HepG2 (cell line): Measurements from ENCODE around the gene RAB43. TPM values are rescaled to one million over a fixed set of nuclear protein-coding genes. Genes with fewer than 3 reads are reported as not detected.
A peak's percentile ranks its signal among the peaks of the same experiment; 100 is the strongest.

Experiments used
- AKAP8 ChIP-seq: sonication (generic); formaldehyde crosslinking; IDR thresholded peaks from 2 replicates; pipeline ENCODE4 v1.5.1; 2020; ENCODE audit warnings: mild to moderate bottlenecking, missing genetic modification reagents
- CBFB ChIP-seq: sonication (generic); formaldehyde crosslinking; IDR thresholded peaks from 2 replicates; pipeline ENCODE4 v1.4.0; 2020; ENCODE audit warnings: missing genetic modification reagents
- CBX5 ChIP-seq: sonication (generic); formaldehyde crosslinking; IDR thresholded peaks from 2 replicates; pipeline ENCODE4 v1.4.0; 2020; ENCODE audit warnings: missing genetic modification reagents, borderline replicate concordance
- FOXO1 ChIP-seq: sonication (generic); formaldehyde crosslinking; IDR thresholded peaks from 2 replicates; pipeline ENCODE4 v1.4.0; 2020; ENCODE audit warnings: missing genetic modification reagents
- HOXA3 ChIP-seq: sonication (generic); formaldehyde crosslinking; IDR thresholded peaks from 2 replicates; pipeline ENCODE4 v1.5.0; 2020; ENCODE audit warnings: missing genetic modification reagents
- JUN ChIP-seq: sonication (generic); formaldehyde crosslinking; IDR thresholded peaks from 2 replicates; pipeline ENCODE4 v1.4.0; 2020; ENCODE audit warnings: mild to moderate bottlenecking, missing genetic modification reagents
- MYNN ChIP-seq: sonication (generic); formaldehyde crosslinking; IDR thresholded peaks from 2 replicates; pipeline ENCODE4 v1.4.0; 2020; ENCODE audit warnings: mild to moderate bottlenecking, low read depth, missing genetic modification reagents
- SIN3B ChIP-seq: fragments of 150-350 bp; IDR thresholded peaks from 2 replicates; pipeline ENCODE4 v1.6.1; 2014; ENCODE audit warnings: low read length
- SRSF1 ChIP-seq: fragments of 200-400 bp; formaldehyde crosslinking; optimal IDR thresholded peaks from 2 replicates; pipeline ENCODE3; 2017; ENCODE audit warnings: mild to moderate bottlenecking, low read depth, low read length, moderate library complexity
- SRSF4 ChIP-seq: fragments of 200-400 bp; formaldehyde crosslinking; IDR thresholded peaks from one replicate; pipeline ENCODE4 v1.6.1; 2018; ENCODE audit warnings: mild to moderate bottlenecking, low read depth, low read length, moderate library complexity; ENCODE audit not compliant: poor library complexity, severe bottlenecking
- TBX3 ChIP-seq: fragments of 450-650 bp; IDR thresholded peaks from 2 replicates; pipeline ENCODE4 v1.6.1; 2017; ENCODE audit warnings: antibody characterized with exemption, mild to moderate bottlenecking, inconsistent platforms, borderline replicate concordance
- TP53 ChIP-seq: sonication (generic); formaldehyde crosslinking; conservative IDR thresholded peaks from 2 replicates; pipeline ENCODE4 v1.4.0; 2020; ENCODE audit warnings: missing genetic modification reagents
- ZBTB1 ChIP-seq: sonication (generic); formaldehyde crosslinking; IDR thresholded peaks from 2 replicates; pipeline ENCODE4 v1.4.0; 2020; ENCODE audit warnings: missing genetic modification reagents, borderline replicate concordance
- ZFP37 ChIP-seq: sonication (generic); formaldehyde crosslinking; IDR thresholded peaks from 2 replicates; pipeline ENCODE4 v1.4.0; 2020; ENCODE audit warnings: missing genetic modification reagents, borderline replicate concordance
- ZNF136 ChIP-seq: sonication (generic); formaldehyde crosslinking; IDR thresholded peaks from 2 replicates; pipeline ENCODE4 v1.8.1; 2022; ENCODE audit warnings: low read depth, mild to moderate bottlenecking, moderate library complexity, missing genetic modification reagents
- ZNF766 ChIP-seq: sonication (generic); formaldehyde crosslinking; IDR thresholded peaks from 2 replicates; pipeline ENCODE4 v1.5.0; 2020; ENCODE audit warnings: missing genetic modification reagents, borderline replicate concordance
- ZNF839 ChIP-seq: sonication (generic); formaldehyde crosslinking; IDR thresholded peaks from 2 replicates; pipeline ENCODE4 v1.4.0; 2020; ENCODE audit warnings: missing genetic modification reagents, mild to moderate bottlenecking, borderline replicate concordance
- ZSCAN25 ChIP-seq: sonication (generic); formaldehyde crosslinking; IDR thresholded peaks from 2 replicates; pipeline ENCODE4 v1.8.0; 2022; ENCODE audit warnings: mild to moderate bottlenecking, missing genetic modification reagents
- polyA plus RNA-seq, 8 experiments: library from polyadenylated mRNA; depleted of rRNA in 3 of 8; stranded (reverse) in 7 of 8; unstranded in 1 of 8; fragments of >200 nt; fragmentation: Illumina TruSeq in 4 of 8; extraction: Trizol in 4 of 8; gene quantifications; 2 replicates each; pipeline versions ENCODE4 v1.2.1 to v1.2.3, GENCODE V29; 2011 to 2016; ENCODE audit warnings: low read depth in 4 of 8, missing spikeins in 1 of 8, mixed read lengths in 1 of 8; ENCODE audit not compliant: insufficient read depth in 1 of 8
- total RNA-seq, 5 experiments: library from RNA; depleted of rRNA; stranded (reverse); fragments of >200 nt; fragmentation: Illumina TruSeq; extraction: Trizol; gene quantifications; 2 replicates each; pipeline ENCODE4 v1.2.3, GENCODE V29; 2016; ENCODE audit warnings: low read depth in 1 of 5
- TF ChIP-seq, protein P1 (sequence below): sonication (generic); formaldehyde crosslinking; IDR thresholded peaks from 2 replicates; pipeline ENCODE4 v1.4.0; 2020; ENCODE audit warnings: missing genetic modification reagents
- TF ChIP-seq, protein P2 (sequence below): IDR thresholded peaks from 2 replicates; pipeline ENCODE4 v1.6.1; 2016; ENCODE audit warnings: missing compliant biosample characterization, missing genetic modification reagents, borderline replicate concordance
- TF ChIP-seq, protein P3 (sequence below): sonication (generic); formaldehyde crosslinking; IDR thresholded peaks from 2 replicates; pipeline ENCODE4 v1.5.0; 2020; ENCODE audit warnings: missing genetic modification reagents, mild to moderate bottlenecking, borderline replicate concordance
- TF ChIP-seq, protein P4 (sequence below): sonication (generic); formaldehyde crosslinking; IDR thresholded peaks from 2 replicates; pipeline ENCODE4 v1.5.0; 2020; ENCODE audit warnings: missing genetic modification reagents, mild to moderate bottlenecking, borderline replicate concordance
- TF ChIP-seq, protein P5 (sequence below): IDR thresholded peaks from 2 replicates; pipeline ENCODE4 v1.6.1; 2016

Gene RAB43
- total and polyA plus RNA-seq, 2 of the 13 experiments (the other 11 are each of a cell fraction or from before 2014, with no cell fraction given): 11.8 to 18.4 TPM

DNA sequence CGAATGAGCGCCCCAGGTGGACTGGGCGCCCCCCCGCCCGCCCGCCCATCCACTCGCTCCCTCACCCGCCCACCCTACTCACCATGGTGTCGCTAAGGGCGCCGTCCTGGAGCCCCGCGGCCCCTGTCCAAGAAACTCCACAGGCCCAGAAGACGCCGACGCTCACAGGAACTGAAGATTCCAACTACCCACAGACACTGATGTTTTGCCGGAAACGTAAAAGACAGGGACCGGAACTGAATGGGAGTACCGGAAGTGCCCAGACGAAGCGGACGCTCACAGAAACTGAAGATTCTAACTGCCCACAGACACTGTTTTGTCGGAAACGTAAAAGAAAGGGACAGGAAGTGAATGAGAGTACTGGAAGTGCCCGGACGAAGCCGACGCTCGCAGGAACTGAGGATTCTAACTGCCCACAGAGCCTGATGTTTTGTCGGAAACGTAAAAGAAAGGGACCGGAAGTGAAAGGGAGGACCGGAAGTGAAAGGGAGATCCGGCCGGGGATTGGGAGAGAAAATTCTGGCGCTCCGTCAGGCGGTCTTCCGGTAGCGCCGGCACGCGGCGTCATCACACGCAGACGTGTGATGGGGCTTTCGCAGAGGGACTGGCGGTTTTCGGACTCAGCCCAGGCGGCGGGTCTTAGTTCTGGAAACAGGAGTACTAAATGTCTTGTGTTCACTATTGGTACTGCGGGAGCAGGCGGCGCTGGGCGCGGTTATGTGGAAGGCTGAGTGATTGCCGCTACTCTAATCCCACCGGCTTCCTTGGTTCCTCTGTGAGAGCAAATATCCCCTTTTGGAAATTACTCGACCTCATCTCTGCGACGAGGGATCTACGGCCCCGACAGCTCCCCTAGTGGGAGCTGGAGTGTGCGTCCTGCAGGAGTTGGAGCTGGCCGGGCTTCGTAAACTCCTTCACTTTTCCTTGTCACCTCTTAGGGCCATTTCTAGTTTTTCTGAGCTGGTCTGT, 39.6 kb upstream of the RAB43 start, which contains the start of gene ISY1 (continued):
- TF ChIP-seq ZBTB1 (no peak), ZNF839 (CRISPR knock-in tag) (peak; percentile 37; the same call in 1 of the 2 replicates), SRSF1 (peak; percentile 34), TBX3 (no peak), FOXO1 (no peak; the same call in 1 of the 2 replicates), ZNF136 (CRISPR knock-in tag) (no peak), HOXA3 (peak; percentile 92), SIN3B (peak; percentile 93), TP53 (CRISPR knock-in tag) (peak; percentile 57), AKAP8 (no peak), CBFB (CRISPR knock-in tag) (peak; percentile 49; the same call in 1 of the 2 replicates), ZSCAN25 (CRISPR knock-in tag) (no peak), ZNF766 (CRISPR knock-in tag) (no peak), SRSF4 (no peak), JUN (CRISPR knock-in tag) (peak; percentile 75), CBX5 (CRISPR knock-in tag) (no peak; the same call in 1 of the 2 replicates), MYNN (no peak; the same call in 1 of the 2 replicates), ZFP37 (CRISPR knock-in tag) (no peak)
- TF ChIP-seq, protein P1, sequence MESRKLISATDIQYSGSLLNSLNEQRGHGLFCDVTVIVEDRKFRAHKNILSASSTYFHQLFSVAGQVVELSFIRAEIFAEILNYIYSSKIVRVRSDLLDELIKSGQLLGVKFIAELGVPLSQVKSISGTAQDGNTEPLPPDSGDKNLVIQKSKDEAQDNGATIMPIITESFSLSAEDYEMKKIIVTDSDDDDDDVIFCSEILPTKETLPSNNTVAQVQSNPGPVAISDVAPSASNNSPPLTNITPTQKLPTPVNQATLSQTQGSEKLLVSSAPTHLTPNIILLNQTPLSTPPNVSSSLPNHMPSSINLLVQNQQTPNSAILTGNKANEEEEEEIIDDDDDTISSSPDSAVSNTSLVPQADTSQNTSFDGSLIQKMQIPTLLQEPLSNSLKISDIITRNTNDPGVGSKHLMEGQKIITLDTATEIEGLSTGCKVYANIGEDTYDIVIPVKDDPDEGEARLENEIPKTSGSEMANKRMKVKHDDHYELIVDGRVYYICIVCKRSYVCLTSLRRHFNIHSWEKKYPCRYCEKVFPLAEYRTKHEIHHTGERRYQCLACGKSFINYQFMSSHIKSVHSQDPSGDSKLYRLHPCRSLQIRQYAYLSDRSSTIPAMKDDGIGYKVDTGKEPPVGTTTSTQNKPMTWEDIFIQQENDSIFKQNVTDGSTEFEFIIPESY (CRISPR knock-in tag): 0 out of 2 replicates have a peak, but pooled peaks have one; percentile 28
- TF ChIP-seq, protein P2, sequence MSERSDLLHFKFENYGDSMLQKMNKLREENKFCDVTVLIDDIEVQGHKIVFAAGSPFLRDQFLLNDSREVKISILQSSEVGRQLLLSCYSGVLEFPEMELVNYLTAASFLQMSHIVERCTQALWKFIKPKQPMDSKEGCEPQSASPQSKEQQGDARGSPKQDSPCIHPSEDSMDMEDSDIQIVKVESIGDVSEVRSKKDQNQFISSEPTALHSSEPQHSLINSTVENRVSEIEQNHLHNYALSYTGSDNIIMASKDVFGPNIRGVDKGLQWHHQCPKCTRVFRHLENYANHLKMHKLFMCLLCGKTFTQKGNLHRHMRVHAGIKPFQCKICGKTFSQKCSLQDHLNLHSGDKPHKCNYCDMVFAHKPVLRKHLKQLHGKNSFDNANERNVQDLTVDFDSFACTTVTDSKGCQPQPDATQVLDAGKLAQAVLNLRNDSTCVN (CRISPR knock-in tag): no peak
- TF ChIP-seq, protein P3, sequence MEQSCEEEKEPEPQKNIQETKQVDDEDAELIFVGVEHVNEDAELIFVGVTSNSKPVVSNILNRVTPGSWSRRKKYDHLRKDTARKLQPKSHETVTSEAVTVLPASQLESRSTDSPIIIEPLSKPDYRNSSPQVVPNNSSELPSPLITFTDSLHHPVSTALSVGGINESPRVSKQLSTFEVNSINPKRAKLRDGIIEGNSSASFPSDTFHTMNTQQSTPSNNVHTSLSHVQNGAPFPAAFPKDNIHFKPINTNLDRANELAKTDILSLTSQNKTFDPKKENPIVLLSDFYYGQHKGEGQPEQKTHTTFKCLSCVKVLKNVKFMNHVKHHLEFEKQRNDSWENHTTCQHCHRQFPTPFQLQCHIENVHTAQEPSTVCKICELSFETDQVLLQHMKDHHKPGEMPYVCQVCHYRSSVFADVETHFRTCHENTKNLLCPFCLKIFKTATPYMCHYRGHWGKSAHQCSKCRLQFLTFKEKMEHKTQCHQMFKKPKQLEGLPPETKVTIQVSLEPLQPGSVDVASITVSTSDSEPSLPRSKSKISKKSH (CRISPR knock-in tag): no peak
- TF ChIP-seq, protein P4, sequence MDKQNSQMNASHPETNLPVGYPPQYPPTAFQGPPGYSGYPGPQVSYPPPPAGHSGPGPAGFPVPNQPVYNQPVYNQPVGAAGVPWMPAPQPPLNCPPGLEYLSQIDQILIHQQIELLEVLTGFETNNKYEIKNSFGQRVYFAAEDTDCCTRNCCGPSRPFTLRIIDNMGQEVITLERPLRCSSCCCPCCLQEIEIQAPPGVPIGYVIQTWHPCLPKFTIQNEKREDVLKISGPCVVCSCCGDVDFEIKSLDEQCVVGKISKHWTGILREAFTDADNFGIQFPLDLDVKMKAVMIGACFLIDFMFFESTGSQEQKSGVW: 0 out of 2 replicates have a peak, but pooled peaks have one; percentile 54
- TF ChIP-seq, protein P5, sequence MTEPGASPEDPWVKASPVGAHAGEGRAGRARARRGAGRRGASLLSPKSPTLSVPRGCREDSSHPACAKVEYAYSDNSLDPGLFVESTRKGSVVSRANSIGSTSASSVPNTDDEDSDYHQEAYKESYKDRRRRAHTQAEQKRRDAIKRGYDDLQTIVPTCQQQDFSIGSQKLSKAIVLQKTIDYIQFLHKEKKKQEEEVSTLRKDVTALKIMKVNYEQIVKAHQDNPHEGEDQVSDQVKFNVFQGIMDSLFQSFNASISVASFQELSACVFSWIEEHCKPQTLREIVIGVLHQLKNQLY: peak; percentile 13; the same call in 1 of the 2 replicates
